Prostate gland (tissue), 2 donors: ENCODE results near the gene NUP133.

Experiments used
- CTCF ChIP-seq, 4 experiments: fragments of 200-600 bp in 2 of 4; fragments of 450-650 bp in 2 of 4; sonication (generic) in 2 of 4; IDR thresholded peaks; 1 replicate in 3 of 4; 2 replicates in 1 of 4; pipeline ENCODE4 v1.5.1; 2016 to 2019; ENCODE audit warnings: antibody characterized with exemption in 4 of 4, mild to moderate bottlenecking in 2 of 4, moderate library complexity in 2 of 4
- POLR2AphosphoS5 ChIP-seq: sonication (generic); formaldehyde crosslinking; IDR thresholded peaks from one replicate; pipeline ENCODE4 v1.6.1; 2017; ENCODE audit warnings: antibody characterized with exemption

DNA sequence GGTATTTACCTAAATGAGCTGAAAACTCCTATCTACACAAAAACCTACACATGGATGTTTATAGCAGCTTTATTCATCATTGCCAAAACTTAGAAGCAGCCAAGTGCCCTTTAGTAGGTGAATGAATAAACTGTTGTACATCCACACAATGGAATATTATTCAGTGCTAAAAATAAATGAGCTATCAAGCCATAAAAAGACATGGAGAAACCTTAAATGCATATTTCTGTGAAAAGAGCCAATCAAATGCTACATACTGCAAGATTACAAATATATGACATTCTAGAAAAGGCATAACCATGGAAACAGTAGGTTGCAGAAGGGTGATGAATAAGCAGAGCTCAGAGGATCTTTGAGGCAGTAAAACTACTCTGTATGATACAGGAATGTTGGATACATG is 27.1 kb upstream of the NUP133 start:
- TF ChIP-seq POLR2AphosphoS5 (no peak), CTCF (IDR thresholded peaks at IDR 0.05) (no peak)
